HEK293 (cell line): ENCODE results near the gene C1orf198.

ENCODE experiments used
- CTCF ChIA-PET: fragments of 350-600 bp; formaldehyde crosslinking; extraction: SDS; loops from one replicate; lab custom pipeline; 2021; ENCODE audit warnings: antibody characterized with exemption; lab: Yijun Ruan, JAX
- POLR2A ChIA-PET: fragments of 300-600 bp; formaldehyde crosslinking; extraction: SDS; loops from one replicate; lab custom pipeline; 2020; ENCODE audit warnings: antibody characterized with exemption, inconsistent platforms; lab: Yijun Ruan, JAX
- H3K27ac ChIP-seq: fragments of 200-500 bp; sonication (Bioruptor generic); 2 replicates; pipeline ENCODE4 v1.5.1; 2014; ENCODE audit warnings: low read depth, low read length, control low read depth, inconsistent platforms; ENCODE audit errors: extremely low read depth
- H3K36me3 ChIP-seq, 2 experiments: fragments of 200-500 bp in 1 of 2; sonication (Bioruptor generic) in 1 of 2; 1 replicate in 1 of 2; 2 replicates in 1 of 2; pipeline ENCODE4 v1.5.1; 2014 to 2017; ENCODE audit warnings: inconsistent platforms in 2 of 2, low read length in 2 of 2; ENCODE audit not compliant: control insufficient read depth in 2 of 2, insufficient read depth in 1 of 2
- H3K4me1 ChIP-seq: fragments of 200-500 bp; sonication (Bioruptor generic); 2 replicates; pipeline ENCODE4 v1.5.1; 2014; ENCODE audit warnings: mild to moderate bottlenecking, low read length, inconsistent platforms; ENCODE audit not compliant: control insufficient read depth, insufficient read depth
- H3K4me3 ChIP-seq: 2 replicates; pipeline ENCODE4 v1.5.1; 2011; ENCODE audit warnings: low read depth, mild to moderate bottlenecking, control low read depth, low read length, moderate library complexity
- H3K9me3 ChIP-seq: fragments of 200-500 bp; sonication (Bioruptor generic); 2 replicates; pipeline ENCODE4 v1.5.1; 2014; ENCODE audit warnings: low read depth, low read length, inconsistent platforms; ENCODE audit not compliant: control insufficient read depth, insufficient read depth
- FEZF1 ChIP-seq: fragments of 450-650 bp; formaldehyde crosslinking; IDR thresholded peaks from 2 replicates; pipeline ENCODE4 v1.5.1; 2016; ENCODE audit warnings: missing biosample characterization, missing genetic modification characterization
- GLI2 ChIP-seq: fragments of 450-650 bp; formaldehyde crosslinking; IDR thresholded peaks from 2 replicates; pipeline ENCODE4; 2017; ENCODE audit warnings: missing biosample characterization, missing genetic modification characterization, low read depth, borderline replicate concordance
- GLIS1 ChIP-seq: fragments of 450-650 bp; formaldehyde crosslinking; IDR thresholded peaks from 2 replicates; pipeline ENCODE4 v1.5.1; 2016; ENCODE audit warnings: missing biosample characterization, missing genetic modification characterization
- KLF7 ChIP-seq: fragments of 450-650 bp; formaldehyde crosslinking; IDR thresholded peaks from 2 replicates; pipeline ENCODE4 v1.5.1; 2016; ENCODE audit warnings: missing biosample characterization, missing genetic modification characterization, borderline replicate concordance
- ZNF24 ChIP-seq: fragments of 450-650 bp; formaldehyde crosslinking; IDR thresholded peaks from 2 replicates; pipeline ENCODE4 v1.5.1; 2016; ENCODE audit warnings: missing biosample characterization, missing genetic modification characterization
- ZNF324 ChIP-seq: fragments of 450-650 bp; formaldehyde crosslinking; IDR thresholded peaks from 2 replicates; pipeline ENCODE4 v1.5.1; 2016; ENCODE audit warnings: missing biosample characterization, missing genetic modification characterization
- ZNF341 ChIP-seq: fragments of 450-650 bp; formaldehyde crosslinking; IDR thresholded peaks from 2 replicates; pipeline ENCODE4; 2016; ENCODE audit warnings: low read depth, missing biosample characterization, missing genetic modification characterization
- ZNF544 ChIP-seq: fragments of 450-650 bp; formaldehyde crosslinking; IDR thresholded peaks from 2 replicates; pipeline ENCODE4 v1.5.0; 2017; ENCODE audit warnings: missing biosample characterization, missing genetic modification characterization
- ZNF561 ChIP-seq: fragments of 450-650 bp; IDR thresholded peaks from 2 replicates; pipeline ENCODE4 v1.5.1; 2018; ENCODE audit warnings: missing biosample characterization, missing genetic modification characterization, borderline replicate concordance
- ZNF623 ChIP-seq: fragments of 450-650 bp; formaldehyde crosslinking; IDR thresholded peaks from 2 replicates; pipeline ENCODE4 v1.5.1; 2016; ENCODE audit warnings: missing biosample characterization, missing genetic modification characterization
- ZNF701 ChIP-seq: fragments of 450-650 bp; formaldehyde crosslinking; IDR thresholded peaks from 2 replicates; pipeline ENCODE4 v1.5.1; 2016; ENCODE audit warnings: missing biosample characterization, missing genetic modification characterization
- ZNF747 ChIP-seq: fragments of 450-650 bp; formaldehyde crosslinking; IDR thresholded peaks from 2 replicates; pipeline ENCODE4 v1.5.1; 2016; ENCODE audit warnings: missing biosample characterization, missing genetic modification characterization
- ZNF843 ChIP-seq: fragments of 450-650 bp; formaldehyde crosslinking; IDR thresholded peaks from 2 replicates; pipeline ENCODE4 v1.5.1; 2016; ENCODE audit warnings: missing biosample characterization, missing genetic modification characterization
- ZXDB ChIP-seq: fragments of 450-650 bp; formaldehyde crosslinking; IDR thresholded peaks from 2 replicates; pipeline ENCODE4 v1.5.1; 2016; ENCODE audit warnings: missing biosample characterization, missing genetic modification characterization
- TF ChIP-seq, protein P1 (sequence below): fragments of 450-650 bp; formaldehyde crosslinking; IDR thresholded peaks from 2 replicates; pipeline ENCODE4 v1.5.1; 2016; ENCODE audit warnings: missing biosample characterization, missing genetic modification characterization, borderline replicate concordance
- TF ChIP-seq, protein P2 (sequence below): fragments of 450-650 bp; formaldehyde crosslinking; IDR thresholded peaks from 2 replicates; pipeline ENCODE4 v1.5.1; 2016; ENCODE audit warnings: missing biosample characterization, missing genetic modification characterization, low read depth
- TF ChIP-seq, protein P3 (sequence below): fragments of 450-650 bp; formaldehyde crosslinking; IDR thresholded peaks from 2 replicates; pipeline ENCODE4 v1.5.1; 2016; ENCODE audit warnings: missing biosample characterization, missing genetic modification characterization
- TF ChIP-seq, protein P4 (sequence below): fragments of 450-650 bp; formaldehyde crosslinking; IDR thresholded peaks from 2 replicates; pipeline ENCODE4 v1.5.1; 2016; ENCODE audit warnings: missing biosample characterization, missing genetic modification characterization, low read depth
- TF ChIP-seq, protein P5 (sequence below): fragments of 450-650 bp; formaldehyde crosslinking; IDR thresholded peaks from 2 replicates; pipeline ENCODE4 v1.5.1; 2016; ENCODE audit warnings: missing biosample characterization, missing genetic modification characterization
- TF ChIP-seq, protein P6 (sequence below): fragments of 450-650 bp; IDR thresholded peaks from 2 replicates; pipeline ENCODE4 v1.5.1; 2018; ENCODE audit warnings: missing biosample characterization, mild to moderate bottlenecking, missing genetic modification characterization
- TF ChIP-seq, protein P7 (sequence below): fragments of 450-650 bp; formaldehyde crosslinking; IDR thresholded peaks from 2 replicates; pipeline ENCODE4 v1.5.1; 2017; ENCODE audit warnings: missing biosample characterization, missing genetic modification characterization

The C1orf198 gene

DNA sequence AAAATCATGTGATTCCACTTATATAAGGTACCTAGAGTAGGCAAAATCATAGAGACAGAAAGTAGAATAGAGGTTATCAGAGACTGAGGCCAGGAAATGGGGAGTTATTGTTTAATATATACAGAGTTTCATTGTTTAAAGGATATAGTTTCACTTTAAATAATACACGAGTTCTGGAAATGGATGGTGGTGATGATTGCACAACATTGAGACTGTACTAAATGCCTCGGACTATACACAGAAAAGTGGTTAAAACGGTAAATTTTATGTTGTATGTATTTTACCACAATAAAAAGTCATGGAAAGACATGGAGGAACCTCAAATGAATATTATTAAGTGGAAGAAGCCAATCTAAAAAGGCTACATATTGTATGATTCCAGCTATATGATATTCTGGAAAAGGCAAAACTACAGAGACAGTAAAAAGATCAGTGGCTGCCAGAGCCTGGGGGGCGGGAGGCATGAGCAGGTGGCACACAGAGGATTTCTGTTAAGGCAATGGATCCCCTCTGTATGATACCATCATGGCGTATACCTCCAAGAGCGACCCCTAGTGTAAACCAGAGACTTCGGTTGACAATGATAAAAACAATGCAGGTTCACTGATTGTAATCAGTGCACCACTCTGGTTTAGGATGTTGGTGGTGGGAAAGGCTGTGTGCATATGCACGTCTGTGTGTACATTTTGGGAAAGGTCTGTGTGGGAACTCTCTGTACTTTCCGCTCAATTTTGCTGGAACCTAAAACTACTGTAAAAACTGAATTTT, 7.5 kb downstream of the C1orf198 start:
- TF ChIP-seq ZNF24 (tag by site-specific recombination) (no peak), ZNF843 (tag by site-specific recombination) (no peak), KLF7 (tag by site-specific recombination) (no peak), ZNF701 (tag by site-specific recombination) (no peak), ZNF341 (no peak), ZNF623 (no peak), ZNF747 (no peak), ZNF544 (tag by site-specific recombination) (no peak), GLI2 (tag by site-specific recombination) (no peak)
- TF ChIP-seq, protein P1, sequence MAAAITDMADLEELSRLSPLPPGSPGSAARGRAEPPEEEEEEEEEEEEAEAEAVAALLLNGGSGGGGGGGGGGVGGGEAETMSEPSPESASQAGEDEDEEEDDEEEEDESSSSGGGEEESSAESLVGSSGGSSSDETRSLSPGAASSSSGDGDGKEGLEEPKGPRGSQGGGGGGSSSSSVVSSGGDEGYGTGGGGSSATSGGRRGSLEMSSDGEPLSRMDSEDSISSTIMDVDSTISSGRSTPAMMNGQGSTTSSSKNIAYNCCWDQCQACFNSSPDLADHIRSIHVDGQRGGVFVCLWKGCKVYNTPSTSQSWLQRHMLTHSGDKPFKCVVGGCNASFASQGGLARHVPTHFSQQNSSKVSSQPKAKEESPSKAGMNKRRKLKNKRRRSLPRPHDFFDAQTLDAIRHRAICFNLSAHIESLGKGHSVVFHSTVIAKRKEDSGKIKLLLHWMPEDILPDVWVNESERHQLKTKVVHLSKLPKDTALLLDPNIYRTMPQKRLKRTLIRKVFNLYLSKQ (tag by site-specific recombination), result no peak
- TF ChIP-seq, protein P2, sequence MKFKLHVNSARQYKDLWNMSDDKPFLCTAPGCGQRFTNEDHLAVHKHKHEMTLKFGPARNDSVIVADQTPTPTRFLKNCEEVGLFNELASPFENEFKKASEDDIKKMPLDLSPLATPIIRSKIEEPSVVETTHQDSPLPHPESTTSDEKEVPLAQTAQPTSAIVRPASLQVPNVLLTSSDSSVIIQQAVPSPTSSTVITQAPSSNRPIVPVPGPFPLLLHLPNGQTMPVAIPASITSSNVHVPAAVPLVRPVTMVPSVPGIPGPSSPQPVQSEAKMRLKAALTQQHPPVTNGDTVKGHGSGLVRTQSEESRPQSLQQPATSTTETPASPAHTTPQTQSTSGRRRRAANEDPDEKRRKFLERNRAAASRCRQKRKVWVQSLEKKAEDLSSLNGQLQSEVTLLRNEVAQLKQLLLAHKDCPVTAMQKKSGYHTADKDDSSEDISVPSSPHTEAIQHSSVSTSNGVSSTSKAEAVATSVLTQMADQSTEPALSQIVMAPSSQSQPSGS (tag by site-specific recombination), result no peak
- TF ChIP-seq, protein P3, sequence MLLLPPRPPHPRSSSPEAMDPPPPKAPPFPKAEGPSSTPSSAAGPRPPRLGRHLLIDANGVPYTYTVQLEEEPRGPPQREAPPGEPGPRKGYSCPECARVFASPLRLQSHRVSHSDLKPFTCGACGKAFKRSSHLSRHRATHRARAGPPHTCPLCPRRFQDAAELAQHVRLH, result no peak
- TF ChIP-seq, protein P4, sequence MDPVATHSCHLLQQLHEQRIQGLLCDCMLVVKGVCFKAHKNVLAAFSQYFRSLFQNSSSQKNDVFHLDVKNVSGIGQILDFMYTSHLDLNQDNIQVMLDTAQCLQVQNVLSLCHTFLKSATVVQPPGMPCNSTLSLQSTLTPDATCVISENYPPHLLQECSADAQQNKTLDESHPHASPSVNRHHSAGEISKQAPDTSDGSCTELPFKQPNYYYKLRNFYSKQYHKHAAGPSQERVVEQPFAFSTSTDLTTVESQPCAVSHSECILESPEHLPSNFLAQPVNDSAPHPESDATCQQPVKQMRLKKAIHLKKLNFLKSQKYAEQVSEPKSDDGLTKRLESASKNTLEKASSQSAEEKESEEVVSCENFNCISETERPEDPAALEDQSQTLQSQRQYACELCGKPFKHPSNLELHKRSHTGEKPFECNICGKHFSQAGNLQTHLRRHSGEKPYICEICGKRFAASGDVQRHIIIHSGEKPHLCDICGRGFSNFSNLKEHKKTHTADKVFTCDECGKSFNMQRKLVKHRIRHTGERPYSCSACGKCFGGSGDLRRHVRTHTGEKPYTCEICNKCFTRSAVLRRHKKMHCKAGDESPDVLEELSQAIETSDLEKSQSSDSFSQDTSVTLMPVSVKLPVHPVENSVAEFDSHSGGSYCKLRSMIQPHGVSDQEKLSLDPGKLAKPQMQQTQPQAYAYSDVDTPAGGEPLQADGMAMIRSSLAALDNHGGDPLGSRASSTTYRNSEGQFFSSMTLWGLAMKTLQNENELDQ (tag by site-specific recombination), result no peak
- CTCF ChIA-PET, result interaction anchor here (0.7 to 1.7 kb wide), 4 partner anchors 9 to 351 kb away, joined by 3 to 6 read pairs (median 4); no protein-coding TSS in a partner anchor
- H3K27ac ChIP-seq, result no peak overlapping the region
- H3K9me3 ChIP-seq, result no peaks in the 10 kb centered on the region
- H3K36me3 ChIP-seq, result peaks cover 0 to 4% of the 10 kb centered on the region in 2 experiments; a peak in 1 of 3 replicates
- peaks cover 7% of the 10 kb centered on the region for H3K4me1 ChIP-seq
- H3K4me3 ChIP-seq, result no peak overlapping the region
- POLR2A ChIA-PET, result no interaction called here

DNA sequence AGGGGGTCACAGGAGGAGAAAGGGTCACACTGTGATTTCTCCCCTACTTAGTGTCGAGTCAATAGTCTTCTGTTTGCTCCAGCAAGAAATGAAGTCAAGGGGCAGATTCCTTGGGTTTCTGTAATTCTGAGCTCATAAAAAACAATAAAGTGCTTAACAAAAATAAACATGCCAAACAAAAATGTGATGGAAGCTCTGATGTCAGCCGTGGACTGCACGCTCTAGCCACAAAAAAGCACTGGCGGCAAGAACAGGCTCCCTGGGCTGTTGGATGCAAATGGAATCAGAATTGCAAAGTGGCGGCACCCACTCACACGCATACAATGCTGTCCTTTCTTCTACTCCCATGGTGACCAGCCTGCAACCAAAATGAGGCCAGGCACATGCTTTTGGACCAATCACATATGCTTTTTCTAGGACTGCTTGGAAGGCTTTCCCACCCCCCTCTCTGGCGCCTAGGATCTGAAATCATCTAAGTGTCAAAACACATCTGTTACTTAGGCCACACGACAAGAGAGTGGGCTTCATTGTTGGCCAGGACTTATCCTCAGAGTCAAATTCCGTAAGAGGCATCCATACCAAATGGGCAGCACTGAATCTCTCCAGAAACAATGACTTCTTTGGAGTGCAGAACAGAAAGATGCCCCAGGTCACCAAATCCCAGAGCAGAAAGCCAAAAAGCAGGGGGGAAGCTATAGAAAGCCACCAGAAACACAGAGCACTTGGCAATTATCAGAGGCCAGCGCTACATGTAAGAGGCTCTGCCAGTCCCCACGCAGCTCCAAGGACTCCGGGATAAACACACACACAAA, 9.2 kb downstream of the C1orf198 start:
- Histone ChIP-seq H3K9me3 (no peaks in the 10 kb centered on the region), H3K27ac (no peak overlapping the region), H3K4me1 (peaks cover 7% of the 10 kb centered on the region), H3K36me3 (peaks cover 0 to 13% of the 10 kb centered on the region in 2 experiments; a peak in 1 of 3 replicates), H3K4me3 (no peak overlapping the region)
- POLR2A ChIA-PET, result interaction anchor here (0.7 to 2.2 kb wide), 3 partner anchors 9 to 487 kb away, joined by 3 to 11 read pairs (median 4); partner anchors contain the start of gene C1orf198
- CTCF ChIA-PET, result interaction anchor here (0.6 to 1.0 kb wide), 2 partner anchors 61 to 355 kb away, joined by 3 to 4 read pairs; no protein-coding TSS in a partner anchor
- TF ChIP-seq, protein P5, sequence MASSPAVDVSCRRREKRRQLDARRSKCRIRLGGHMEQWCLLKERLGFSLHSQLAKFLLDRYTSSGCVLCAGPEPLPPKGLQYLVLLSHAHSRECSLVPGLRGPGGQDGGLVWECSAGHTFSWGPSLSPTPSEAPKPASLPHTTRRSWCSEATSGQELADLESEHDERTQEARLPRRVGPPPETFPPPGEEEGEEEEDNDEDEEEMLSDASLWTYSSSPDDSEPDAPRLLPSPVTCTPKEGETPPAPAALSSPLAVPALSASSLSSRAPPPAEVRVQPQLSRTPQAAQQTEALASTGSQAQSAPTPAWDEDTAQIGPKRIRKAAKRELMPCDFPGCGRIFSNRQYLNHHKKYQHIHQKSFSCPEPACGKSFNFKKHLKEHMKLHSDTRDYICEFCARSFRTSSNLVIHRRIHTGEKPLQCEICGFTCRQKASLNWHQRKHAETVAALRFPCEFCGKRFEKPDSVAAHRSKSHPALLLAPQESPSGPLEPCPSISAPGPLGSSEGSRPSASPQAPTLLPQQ (tag by site-specific recombination), result 0 out of 2 replicates have a peak, but pooled peaks have one; percentile 47
- TF ChIP-seq, protein P6, sequence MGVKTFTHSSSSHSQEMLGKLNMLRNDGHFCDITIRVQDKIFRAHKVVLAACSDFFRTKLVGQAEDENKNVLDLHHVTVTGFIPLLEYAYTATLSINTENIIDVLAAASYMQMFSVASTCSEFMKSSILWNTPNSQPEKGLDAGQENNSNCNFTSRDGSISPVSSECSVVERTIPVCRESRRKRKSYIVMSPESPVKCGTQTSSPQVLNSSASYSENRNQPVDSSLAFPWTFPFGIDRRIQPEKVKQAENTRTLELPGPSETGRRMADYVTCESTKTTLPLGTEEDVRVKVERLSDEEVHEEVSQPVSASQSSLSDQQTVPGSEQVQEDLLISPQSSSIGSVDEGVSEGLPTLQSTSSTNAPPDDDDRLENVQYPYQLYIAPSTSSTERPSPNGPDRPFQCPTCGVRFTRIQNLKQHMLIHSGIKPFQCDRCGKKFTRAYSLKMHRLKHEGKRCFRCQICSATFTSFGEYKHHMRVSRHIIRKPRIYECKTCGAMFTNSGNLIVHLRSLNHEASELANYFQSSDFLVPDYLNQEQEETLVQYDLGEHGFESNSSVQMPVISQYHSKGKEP (tag by site-specific recombination), result 0 out of 2 replicates have a peak, but pooled peaks have one; percentile 4
- TF ChIP-seq FEZF1 (tag by site-specific recombination) (peak; percentile 91), ZNF324 (tag by site-specific recombination) (no peak), ZNF561 (tag by site-specific recombination) (0 out of 2 replicates have a peak, but pooled peaks have one; percentile 24), ZXDB (tag by site-specific recombination) (peak; percentile 73), GLIS1 (tag by site-specific recombination) (peak; percentile 45; the same call in 1 of the 2 replicates), ZNF623 (no peak), ZNF843 (tag by site-specific recombination) (peak; percentile 91)
- TF ChIP-seq, protein P7, sequence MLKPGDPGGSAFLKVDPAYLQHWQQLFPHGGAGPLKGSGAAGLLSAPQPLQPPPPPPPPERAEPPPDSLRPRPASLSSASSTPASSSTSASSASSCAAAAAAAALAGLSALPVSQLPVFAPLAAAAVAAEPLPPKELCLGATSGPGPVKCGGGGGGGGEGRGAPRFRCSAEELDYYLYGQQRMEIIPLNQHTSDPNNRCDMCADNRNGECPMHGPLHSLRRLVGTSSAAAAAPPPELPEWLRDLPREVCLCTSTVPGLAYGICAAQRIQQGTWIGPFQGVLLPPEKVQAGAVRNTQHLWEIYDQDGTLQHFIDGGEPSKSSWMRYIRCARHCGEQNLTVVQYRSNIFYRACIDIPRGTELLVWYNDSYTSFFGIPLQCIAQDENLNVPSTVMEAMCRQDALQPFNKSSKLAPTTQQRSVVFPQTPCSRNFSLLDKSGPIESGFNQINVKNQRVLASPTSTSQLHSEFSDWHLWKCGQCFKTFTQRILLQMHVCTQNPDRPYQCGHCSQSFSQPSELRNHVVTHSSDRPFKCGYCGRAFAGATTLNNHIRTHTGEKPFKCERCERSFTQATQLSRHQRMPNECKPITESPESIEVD (tag by site-specific recombination), result peak; percentile 90
